Measurements from ENCODE around the gene HOXA1.

DNA sequence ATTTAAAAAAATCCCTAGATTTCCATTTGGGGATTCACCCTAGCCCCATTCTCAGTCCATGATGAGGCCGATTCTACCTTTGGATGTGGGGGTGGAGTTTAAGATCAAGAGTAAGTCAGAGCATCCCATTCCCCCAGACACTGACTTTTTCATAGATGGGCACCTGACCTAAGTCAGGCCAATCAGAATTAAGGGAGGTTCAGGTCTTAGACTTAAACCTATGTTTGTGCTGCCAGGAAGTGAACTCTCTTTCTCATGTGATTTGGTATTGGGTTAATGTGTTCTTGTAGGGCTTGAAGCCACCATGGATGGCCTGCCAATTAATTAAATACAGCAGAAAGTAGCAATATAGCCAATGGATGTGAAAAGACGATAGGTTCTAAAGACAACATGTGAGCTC is 30.1 kb downstream of the HOXA1 start:
- TF ChIP-seq POLR2A (IDR thresholded peaks at IDR 0.05; ENCODE audit: low read length) = no peak
- no peak for TF ChIP-seq GATA1 (IDR thresholded peaks at IDR 0.05; ENCODE audit: low read depth, low read length)

Data from erythroblast (primary cell).